HCT116 (cell line): ENCODE data around the gene TM4SF20. TPM values are rescaled to one million over a fixed set of nuclear protein-coding genes. Genes with fewer than 3 reads are reported as not detected.

Experiments
- ATAC-seq: fragments of 200-7000 bp; cut with Tn5 transposase; 2 replicates; pipeline ENCODE4 v1.9.1; 2020; ENCODE audit warnings: mild to moderate bottlenecking, moderate library complexity
- BruUV-seq: library from RNA; stranded (reverse); fragments of 400-500 nt; replicated peaks from 2 replicates; lab custom pipeline; 2021; lab: Mats Ljungman, UMichigan
- CTCF ChIA-PET: fragments of 300-600 bp; sonication (Branson Sonifier 250); formaldehyde crosslinking; loops from one replicate; lab custom pipeline; 2021; ENCODE audit warnings: antibody characterized with exemption; lab: Charles Lee
- POLR2A ChIA-PET: fragments of 300-600, 350-600 bp; sonication (Branson Sonifier 250); formaldehyde crosslinking; loops from one replicate; lab custom pipeline; 2021; ENCODE audit warnings: antibody characterized with exemption; lab: Charles Lee
- RAD21 ChIA-PET, 2 experiments: fragments of 300-600 bp; sonication (Branson Sonifier 250); formaldehyde crosslinking; loops; one replicate each; lab custom pipeline; 2023; ENCODE audit warnings: low total read pairs in 2 of 2; ENCODE audit not compliant: uncharacterized antibody in 2 of 2, unreplicated experiment in 2 of 2, low non-redundant PET in 1 of 2; lab: Charles Lee
- DNase-seq: peaks from one replicate; pipeline ENCODE4 v3.0.0-alpha.2; 2010; ENCODE audit warnings: low read depth, low spot score
- H2AFZ ChIP-seq: fragments of 200-600 bp; shearing (Covaris generic), sonication (generic); 2 replicates; pipeline ENCODE4 v1.6.1; 2017; ENCODE audit warnings: low read depth, mixed run types, mixed read lengths, antibody characterized with exemption, low read length; ENCODE audit not compliant: poor library complexity, severe bottlenecking
- H3K27ac ChIP-seq: 2 replicates; pipeline ENCODE4 v1.5.1; 2012; ENCODE audit warnings: low read depth, low read length
- H3K27me3 ChIP-seq: fragments of 200-600 bp; sonication (generic); 2 replicates; pipeline ENCODE4 v1.6.1; 2016; ENCODE audit warnings: mixed run types, low read length, mixed read lengths; ENCODE audit not compliant: insufficient read depth
- H3K36me3 ChIP-seq, 2 experiments: fragments of 200-500 bp in 1 of 2; fragments of 200-600 bp in 1 of 2; sonication (Bioruptor generic) in 1 of 2; sonication (generic) in 1 of 2; 2 replicates each; pipeline versions ENCODE4 v1.5.1 to v1.6.1; 2014 to 2016; ENCODE audit warnings: low read length in 2 of 2, inconsistent platforms in 1 of 2, mixed read lengths in 1 of 2, mixed run types in 1 of 2; ENCODE audit not compliant: insufficient read depth in 2 of 2, control insufficient read depth in 1 of 2
- H3K4me1 ChIP-seq, 2 experiments: fragments of 200-600 bp in 1 of 2; sonication (generic) in 1 of 2; 2 replicates each; pipeline versions ENCODE4 v1.5.1 to v1.6.1; 2012 to 2017; ENCODE audit warnings: low read length in 2 of 2, inconsistent platforms in 1 of 2, mild to moderate bottlenecking in 1 of 2, mixed read lengths in 1 of 2, mixed run types in 1 of 2, moderate library complexity in 1 of 2; ENCODE audit not compliant: insufficient read depth in 2 of 2, control insufficient read depth in 1 of 2
- H3K4me2 ChIP-seq: fragments of 200-600 bp; sonication (generic); 2 replicates; pipeline ENCODE4 v1.6.1; 2017; ENCODE audit warnings: mixed run types, low read length, mixed read lengths
- H3K4me3 ChIP-seq, 2 experiments: fragments of 200-600 bp in 1 of 2; sonication (generic) in 1 of 2; replicated peaks in 1 of 2; 2 replicates each; pipeline ENCODE4 v1.5.1; 2011 to 2016; ENCODE audit warnings: low read length in 2 of 2, control low read depth in 1 of 2, low read depth in 1 of 2, mild to moderate bottlenecking in 1 of 2, mixed read lengths in 1 of 2, mixed run types in 1 of 2
- H3K79me2 ChIP-seq: fragments of 200-600 bp; sonication (generic); 2 replicates; pipeline ENCODE4 v1.6.1; 2017; ENCODE audit warnings: mild to moderate bottlenecking, mixed run types, low read length, moderate library complexity, mixed read lengths; ENCODE audit not compliant: insufficient read depth
- H3K9ac ChIP-seq: fragments of 200-600 bp; sonication (generic); 2 replicates; pipeline ENCODE4 v1.6.1; 2016; ENCODE audit warnings: low read length, mixed read lengths
- H3K9me2 ChIP-seq: fragments of 200-600 bp; sonication (generic), shearing (Covaris generic); 2 replicates; pipeline ENCODE4 v1.6.1; 2017; ENCODE audit warnings: mixed run types, mild to moderate bottlenecking, moderate library complexity; ENCODE audit not compliant: insufficient read depth
- H3K9me3 ChIP-seq, 2 experiments: fragments of 200-500 bp in 1 of 2; fragments of 200-600 bp in 1 of 2; sonication (Bioruptor generic) in 1 of 2; sonication (generic) in 1 of 2; 2 replicates each; pipeline ENCODE4 v1.6.1; 2014 to 2017; ENCODE audit warnings: low read length in 2 of 2, mixed read lengths in 2 of 2, inconsistent platforms in 1 of 2, low read depth in 1 of 2, mild to moderate bottlenecking in 1 of 2, mixed run types in 1 of 2, moderate library complexity in 1 of 2; ENCODE audit not compliant: control insufficient read depth in 1 of 2, insufficient read depth in 1 of 2
- H4K20me1 ChIP-seq: fragments of 200-600 bp; sonication (generic), shearing (Covaris generic); 2 replicates; pipeline ENCODE4 v1.6.1; 2017; ENCODE audit warnings: mixed run types, mild to moderate bottlenecking, moderate library complexity; ENCODE audit not compliant: insufficient read depth
- CBX3 ChIP-seq: IDR thresholded peaks from 2 replicates; pipeline ENCODE4 v1.6.1; 2012; ENCODE audit warnings: low read depth
- CEBPB ChIP-seq: IDR thresholded peaks from 2 replicates; pipeline ENCODE4 v1.6.1; 2012; ENCODE audit warnings: low read depth
- EGR1 ChIP-seq: IDR thresholded peaks from 2 replicates; pipeline ENCODE4 v1.6.1; 2012; ENCODE audit warnings: low read depth
- ELF1 ChIP-seq: IDR thresholded peaks from 2 replicates; pipeline ENCODE4 v1.6.1; 2012; ENCODE audit warnings: low read depth, borderline replicate concordance
- EZH2 ChIP-seq: fragments of 200-600 bp; sonication (generic); IDR thresholded peaks from 2 replicates; pipeline ENCODE4 v1.6.1; 2017; ENCODE audit warnings: antibody characterized with exemption, mixed run types
- EZH2phosphoT487 ChIP-seq: fragments of 200-600 bp; IDR thresholded peaks from 2 replicates; pipeline ENCODE4 v1.6.1; 2018; ENCODE audit warnings: antibody characterized with exemption, borderline replicate concordance
- JUND ChIP-seq: IDR thresholded peaks from 2 replicates; pipeline ENCODE4 v1.6.1; 2012
- POLR2A ChIP-seq: IDR thresholded peaks from 2 replicates; pipeline ENCODE4 v1.7.0; 2011; ENCODE audit warnings: borderline replicate concordance; ENCODE audit not compliant: insufficient read depth, insufficient read length; ENCODE audit errors: extremely low read depth
- POLR2AphosphoS5 ChIP-seq: IDR thresholded peaks from 2 replicates; pipeline ENCODE4 v1.6.1; 2011; ENCODE audit warnings: mild to moderate bottlenecking, low read depth, low read length, moderate library complexity
- SIN3A ChIP-seq: IDR thresholded peaks from 2 replicates; pipeline ENCODE4 v1.6.1; 2012; ENCODE audit warnings: low read depth
- SP1 ChIP-seq: IDR thresholded peaks from 2 replicates; pipeline ENCODE4 v1.6.1; 2012; ENCODE audit warnings: low read depth
- SRF ChIP-seq: IDR thresholded peaks from 2 replicates; pipeline ENCODE4 v1.6.1; 2012; ENCODE audit warnings: low read depth
- TCF7L2 ChIP-seq: IDR thresholded peaks from 2 replicates; pipeline ENCODE4 v1.7.0; 2011; ENCODE audit warnings: borderline replicate concordance, inconsistent platforms; ENCODE audit not compliant: insufficient read depth, insufficient read length; ENCODE audit errors: extremely low read depth
- YY1 ChIP-seq: IDR thresholded peaks from 2 replicates; pipeline ENCODE4 v1.6.1; 2011; ENCODE audit warnings: low read length, low read depth, moderate library complexity, mild to moderate bottlenecking; ENCODE audit not compliant: insufficient replicate concordance; ENCODE audit errors: extremely low read depth
- ZNF274 ChIP-seq: fragments of 200-500 bp; sonication (Bioruptor generic); IDR thresholded peaks from 2 replicates; pipeline ENCODE4 v1.6.1; 2014; ENCODE audit warnings: mild to moderate bottlenecking, low read depth, low read length, inconsistent platforms
- intact Hi-C: fragments of 100-400 bp; cut with micrococcal nuclease; formaldehyde crosslinking; loops from 2 replicates; pipeline ENCODE4 v1.10.0; 2022
- total RNA-seq: library from RNA; stranded (reverse); gene quantifications from one replicate; pipeline ENCODE4 v1.2.1, GENCODE V29; 2021; ENCODE audit not compliant: unreplicated experiment
- TF ChIP-seq, protein P1 (sequence below): IDR thresholded peaks from 2 replicates; pipeline ENCODE4 v1.6.1; 2012; ENCODE audit warnings: low read depth
- TF ChIP-seq, protein P2 (sequence below): IDR thresholded peaks from 2 replicates; pipeline ENCODE4 v1.6.1; 2012
- TF ChIP-seq, protein P3 (sequence below): IDR thresholded peaks from 2 replicates; pipeline ENCODE4 v1.6.1; 2012
- TF ChIP-seq, protein P4 (sequence below): IDR thresholded peaks from 2 replicates; pipeline ENCODE4 v1.6.1; 2011; ENCODE audit warnings: mild to moderate bottlenecking, low read length, moderate library complexity; ENCODE audit not compliant: insufficient replicate concordance; ENCODE audit errors: extremely low read depth
- TF ChIP-seq, protein P5 (sequence below), 3 experiments: fragments of 200-600 bp in 1 of 3; sonication (generic) in 1 of 3; IDR thresholded peaks in 2 of 3; conservative IDR thresholded peaks in 1 of 3; 2 replicates each; pipeline ENCODE4 v1.5.1; 2012 to 2017; ENCODE audit warnings: low read depth in 2 of 3, low read length in 2 of 3, antibody characterized with exemption in 1 of 3, borderline replicate concordance in 1 of 3, control low read depth in 1 of 3, mild to moderate bottlenecking in 1 of 3, mixed read lengths in 1 of 3, mixed run types in 1 of 3, moderate library complexity in 1 of 3; ENCODE audit not compliant: insufficient read depth in 1 of 3

Gene TM4SF20
- total RNA-seq, 1 experiment from 2014 or later: not detected

DNA sequence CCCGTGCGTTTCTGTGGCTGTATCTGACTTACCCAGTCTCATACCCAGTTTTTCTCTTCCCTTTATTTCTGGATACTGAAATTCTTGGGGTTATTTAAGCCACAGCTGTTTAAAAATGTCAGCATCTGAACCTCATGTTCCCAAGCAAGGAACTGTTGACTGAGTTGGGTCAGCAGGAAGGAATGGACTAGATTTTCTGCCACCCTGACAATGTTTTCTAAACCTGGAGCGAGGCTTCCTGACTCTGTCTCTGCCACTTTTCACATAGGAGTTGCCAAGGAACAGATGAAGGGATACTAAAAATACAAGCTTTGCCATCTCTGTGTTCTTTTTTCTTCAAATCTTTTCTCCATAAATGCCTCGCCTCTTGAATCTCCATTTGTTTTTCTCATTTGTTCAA lies 37.6 kb upstream of the TM4SF20 start:
- H3K9ac ChIP-seq: no peak overlapping the region
- BruUV-seq: no TSS peak
- H4K20me1 ChIP-seq: no peaks in the 10 kb centered on the region
- H3K79me2 ChIP-seq: no peaks in the 10 kb centered on the region
- intact Hi-C loops: no loop called here
- ChIA-PET CTCF (no interaction called here), RAD21 (no interaction called here), POLR2A (no interaction called here)
- no peak for ATAC-seq
- TF ChIP-seq EZH2phosphoT487 (no peak), POLR2AphosphoS5 (no peak), EGR1 (no peak), SP1 (no peak), SIN3A (no peak), TCF7L2 (no peak), EZH2 (no peak), ELF1 (no peak), CBX3 (no peak), POLR2A (no peak), ZNF274 (no peak), SRF (no peak), JUND (no peak), CEBPB (no peak), YY1 (no peak)
- TF ChIP-seq, protein P1, sequence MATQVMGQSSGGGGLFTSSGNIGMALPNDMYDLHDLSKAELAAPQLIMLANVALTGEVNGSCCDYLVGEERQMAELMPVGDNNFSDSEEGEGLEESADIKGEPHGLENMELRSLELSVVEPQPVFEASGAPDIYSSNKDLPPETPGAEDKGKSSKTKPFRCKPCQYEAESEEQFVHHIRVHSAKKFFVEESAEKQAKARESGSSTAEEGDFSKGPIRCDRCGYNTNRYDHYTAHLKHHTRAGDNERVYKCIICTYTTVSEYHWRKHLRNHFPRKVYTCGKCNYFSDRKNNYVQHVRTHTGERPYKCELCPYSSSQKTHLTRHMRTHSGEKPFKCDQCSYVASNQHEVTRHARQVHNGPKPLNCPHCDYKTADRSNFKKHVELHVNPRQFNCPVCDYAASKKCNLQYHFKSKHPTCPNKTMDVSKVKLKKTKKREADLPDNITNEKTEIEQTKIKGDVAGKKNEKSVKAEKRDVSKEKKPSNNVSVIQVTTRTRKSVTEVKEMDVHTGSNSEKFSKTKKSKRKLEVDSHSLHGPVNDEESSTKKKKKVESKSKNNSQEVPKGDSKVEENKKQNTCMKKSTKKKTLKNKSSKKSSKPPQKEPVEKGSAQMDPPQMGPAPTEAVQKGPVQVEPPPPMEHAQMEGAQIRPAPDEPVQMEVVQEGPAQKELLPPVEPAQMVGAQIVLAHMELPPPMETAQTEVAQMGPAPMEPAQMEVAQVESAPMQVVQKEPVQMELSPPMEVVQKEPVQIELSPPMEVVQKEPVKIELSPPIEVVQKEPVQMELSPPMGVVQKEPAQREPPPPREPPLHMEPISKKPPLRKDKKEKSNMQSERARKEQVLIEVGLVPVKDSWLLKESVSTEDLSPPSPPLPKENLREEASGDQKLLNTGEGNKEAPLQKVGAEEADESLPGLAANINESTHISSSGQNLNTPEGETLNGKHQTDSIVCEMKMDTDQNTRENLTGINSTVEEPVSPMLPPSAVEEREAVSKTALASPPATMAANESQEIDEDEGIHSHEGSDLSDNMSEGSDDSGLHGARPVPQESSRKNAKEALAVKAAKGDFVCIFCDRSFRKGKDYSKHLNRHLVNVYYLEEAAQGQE: no peak
- TF ChIP-seq, protein P2, sequence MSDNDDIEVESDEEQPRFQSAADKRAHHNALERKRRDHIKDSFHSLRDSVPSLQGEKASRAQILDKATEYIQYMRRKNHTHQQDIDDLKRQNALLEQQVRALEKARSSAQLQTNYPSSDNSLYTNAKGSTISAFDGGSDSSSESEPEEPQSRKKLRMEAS: no peak
- TF ChIP-seq, protein P3, sequence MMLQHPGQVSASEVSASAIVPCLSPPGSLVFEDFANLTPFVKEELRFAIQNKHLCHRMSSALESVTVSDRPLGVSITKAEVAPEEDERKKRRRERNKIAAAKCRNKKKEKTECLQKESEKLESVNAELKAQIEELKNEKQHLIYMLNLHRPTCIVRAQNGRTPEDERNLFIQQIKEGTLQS: no peak
- TF ChIP-seq, protein P4, sequence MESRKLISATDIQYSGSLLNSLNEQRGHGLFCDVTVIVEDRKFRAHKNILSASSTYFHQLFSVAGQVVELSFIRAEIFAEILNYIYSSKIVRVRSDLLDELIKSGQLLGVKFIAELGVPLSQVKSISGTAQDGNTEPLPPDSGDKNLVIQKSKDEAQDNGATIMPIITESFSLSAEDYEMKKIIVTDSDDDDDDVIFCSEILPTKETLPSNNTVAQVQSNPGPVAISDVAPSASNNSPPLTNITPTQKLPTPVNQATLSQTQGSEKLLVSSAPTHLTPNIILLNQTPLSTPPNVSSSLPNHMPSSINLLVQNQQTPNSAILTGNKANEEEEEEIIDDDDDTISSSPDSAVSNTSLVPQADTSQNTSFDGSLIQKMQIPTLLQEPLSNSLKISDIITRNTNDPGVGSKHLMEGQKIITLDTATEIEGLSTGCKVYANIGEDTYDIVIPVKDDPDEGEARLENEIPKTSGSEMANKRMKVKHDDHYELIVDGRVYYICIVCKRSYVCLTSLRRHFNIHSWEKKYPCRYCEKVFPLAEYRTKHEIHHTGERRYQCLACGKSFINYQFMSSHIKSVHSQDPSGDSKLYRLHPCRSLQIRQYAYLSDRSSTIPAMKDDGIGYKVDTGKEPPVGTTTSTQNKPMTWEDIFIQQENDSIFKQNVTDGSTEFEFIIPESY: no peak
- TF ChIP-seq, protein P5, sequence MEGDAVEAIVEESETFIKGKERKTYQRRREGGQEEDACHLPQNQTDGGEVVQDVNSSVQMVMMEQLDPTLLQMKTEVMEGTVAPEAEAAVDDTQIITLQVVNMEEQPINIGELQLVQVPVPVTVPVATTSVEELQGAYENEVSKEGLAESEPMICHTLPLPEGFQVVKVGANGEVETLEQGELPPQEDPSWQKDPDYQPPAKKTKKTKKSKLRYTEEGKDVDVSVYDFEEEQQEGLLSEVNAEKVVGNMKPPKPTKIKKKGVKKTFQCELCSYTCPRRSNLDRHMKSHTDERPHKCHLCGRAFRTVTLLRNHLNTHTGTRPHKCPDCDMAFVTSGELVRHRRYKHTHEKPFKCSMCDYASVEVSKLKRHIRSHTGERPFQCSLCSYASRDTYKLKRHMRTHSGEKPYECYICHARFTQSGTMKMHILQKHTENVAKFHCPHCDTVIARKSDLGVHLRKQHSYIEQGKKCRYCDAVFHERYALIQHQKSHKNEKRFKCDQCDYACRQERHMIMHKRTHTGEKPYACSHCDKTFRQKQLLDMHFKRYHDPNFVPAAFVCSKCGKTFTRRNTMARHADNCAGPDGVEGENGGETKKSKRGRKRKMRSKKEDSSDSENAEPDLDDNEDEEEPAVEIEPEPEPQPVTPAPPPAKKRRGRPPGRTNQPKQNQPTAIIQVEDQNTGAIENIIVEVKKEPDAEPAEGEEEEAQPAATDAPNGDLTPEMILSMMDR (IDR thresholded peaks at IDR 0.05 in 2 of 3, conservative IDR thresholded peaks at IDR 0.05 in 1 of 3; ENCODE audit: borderline replicate concordance in 1 of 3, insufficient read depth in 1 of 3, low read depth in 2 of 3, low read length in 2 of 3): no peak
- DNase-seq: no peak
- H3K9me3 ChIP-seq: no peaks in the 10 kb centered on the region
- H3K27me3 ChIP-seq: no peaks in the 10 kb centered on the region
- no peak overlapping the region for H2AFZ ChIP-seq
- no peaks in the 10 kb centered on the region for H3K9me2 ChIP-seq
- H3K27ac ChIP-seq: no peak overlapping the region
- H3K36me3 ChIP-seq: no peaks in the 10 kb centered on the region
- no peak overlapping the region for H3K4me3 ChIP-seq
- H3K4me1 ChIP-seq: peaks cover 6 to 15% of the 10 kb centered on the region in 2 experiments
- H3K4me2 ChIP-seq: no peak overlapping the region
